Activated CD8-positive, alpha-beta memory T cell treated with anti-CD3 and anti-CD28 coated beads for 4 hours (primary cell): Measurements from ENCODE around the gene ESRRG.
"Not testable (repeated sequence)": the region's sequence is repeated elsewhere in the genome, so short reads cannot be mapped to it uniquely, and the experiment has no call there.

Source experiments
- DNase-seq, 2 donors: peaks; one replicate each; pipeline ENCODE4 v3.0.0-alpha.2; 2020; ENCODE audit warnings: low read depth in 2 of 2

The ESRRG gene

GRCh38 chr1:216704065-216704464 lies 19.2 kb downstream of the ESRRG start:
- not testable (repeated sequence) for DNase-seq

GRCh38 chr1:216702170-216702569 lies 21.1 kb downstream of the ESRRG start:
- DNase-seq, result no peak

GRCh38 chr1:216700779-216701178 lies 22.4 kb downstream of the ESRRG start:
- no peak for DNase-seq

- no peak for DNase-seq
These were observed 31.5 kb downstream of the ESRRG start for GRCh38 chr1:216691710-216692109.

GRCh38 chr1:216690603-216691002 lies 32.6 kb downstream of the ESRRG start:
- DNase-seq, result no peak

GRCh38 chr1:216688127-216688657 lies 35.0 kb downstream of the ESRRG start:
- no peak for DNase-seq

GRCh38 chr1:216686860-216687766 lies 36.1 kb downstream of the ESRRG start:
- DNase-seq, result no peak

- no peak for DNase-seq
These were observed 40.5 kb downstream of the ESRRG start for GRCh38 chr1:216682752-216683151.

GRCh38 chr1:216679108-216679507 lies 44.1 kb downstream of the ESRRG start:
- DNase-seq, result no peak

GRCh38 chr1:216670118-216670883 lies 52.9 kb downstream of the ESRRG start:
- DNase-seq, result no peak

- no peak for DNase-seq
These were observed 56.8 kb downstream of the ESRRG start for GRCh38 chr1:216666441-216666840.

- DNase-seq, result no peak
These were observed 57.4 kb downstream of the ESRRG start for GRCh38 chr1:216665856-216666255.

- no peak for DNase-seq
These were observed 57.8 kb downstream of the ESRRG start for GRCh38 chr1:216665406-216665805.

- DNase-seq, result no peak
These were observed 60.5 kb downstream of the ESRRG start for GRCh38 chr1:216662681-216663080.

- DNase-seq, result no peak
These were observed 62.7 kb downstream of the ESRRG start for GRCh38 chr1:216660561-216660960.

- DNase-seq, result no peak
These were observed 70.2 kb downstream of the ESRRG start for GRCh38 chr1:216653001-216653400.

GRCh38 chr1:216651826-216652418 lies 71.3 kb downstream of the ESRRG start:
- DNase-seq, result no peak

GRCh38 chr1:216643176-216643575 lies 80.1 kb downstream of the ESRRG start:
- no peak for DNase-seq

- no peak for DNase-seq
These were observed 81.4 kb downstream of the ESRRG start for GRCh38 chr1:216641669-216642460.

- DNase-seq, result no peak
These were observed 83.1 kb downstream of the ESRRG start for GRCh38 chr1:216640100-216640499.

GRCh38 chr1:216632980-216633379 lies 90.2 kb downstream of the ESRRG start:
- DNase-seq, result no peak
